Nephron progenitor cell (in vitro differentiated cells): ENCODE results near the gene HAGHL.

Experiments used
- DNase-seq: peaks from one replicate; pipeline ENCODE4 v3.0.0; 2021
- H3K27ac Mint-ChIP-seq: 2 replicates; pipeline ENCODE4 v1.8.0; 2021; ENCODE audit warnings: mild to moderate bottlenecking, moderate library complexity, mixed read lengths
- H3K27me3 Mint-ChIP-seq: 2 replicates; pipeline ENCODE4 v1.8.0; 2021; ENCODE audit warnings: mild to moderate bottlenecking, low read depth, mixed read lengths; ENCODE audit not compliant: poor library complexity
- H3K36me3 Mint-ChIP-seq: 2 replicates; pipeline ENCODE4 v1.8.0; 2021; ENCODE audit warnings: low read depth, mixed read lengths
- H3K4me1 Mint-ChIP-seq: 2 replicates; pipeline ENCODE4 v1.8.0; 2021; ENCODE audit warnings: mixed read lengths
- H3K4me3 Mint-ChIP-seq: 2 replicates; pipeline ENCODE4 v1.8.0; 2021; ENCODE audit warnings: mild to moderate bottlenecking, moderate library complexity, mixed read lengths
- H3K9me3 Mint-ChIP-seq: 2 replicates; pipeline ENCODE4 v1.8.0; 2021; ENCODE audit warnings: mild to moderate bottlenecking, moderate library complexity, mixed read lengths
- CTCF ChIP-seq: fragments of 200-600 bp; sonication (generic); IDR thresholded peaks from 2 replicates; pipeline ENCODE4 v1.5.0; 2021; ENCODE audit warnings: antibody characterized with exemption

Gene HAGHL

GRCh38 chr16:679814-680624 is 46.9 kb upstream of the HAGHL start, which contains the start of gene STUB1:
TSS of gene STUB1 (plus strand) at chr16:680410. CDS start at chr16:680526, 116 bp downstream.
- peak; percentile 98 for DNase-seq
- TF ChIP-seq CTCF: no peak
- no peaks in the 10 kb centered on the region for H3K9me3 Mint-ChIP-seq
- H3K36me3 Mint-ChIP-seq: peaks cover 10% of the 10 kb centered on the region
- peaks cover 38% of the 10 kb centered on the region for H3K4me1 Mint-ChIP-seq
- H3K27ac Mint-ChIP-seq: peak within 1 kb of the TSS; percentile 83
- peak within 1 kb of the TSS; percentile 86 for H3K4me3 Mint-ChIP-seq
- H3K27me3 Mint-ChIP-seq: peaks cover 14% of the 10 kb centered on the region

GRCh38 chr16:680625-680945 is 46.3 kb upstream of the HAGHL start:
- Mint-ChIP-seq H3K27me3 (peaks cover 10% of the 10 kb centered on the region), H3K4me3 (peak overlapping the region; percentile 86), H3K27ac (no peak overlapping the region), H3K36me3 (peaks cover 10% of the 10 kb centered on the region), H3K4me1 (peaks cover 35% of the 10 kb centered on the region), H3K9me3 (no peaks in the 10 kb centered on the region)
- no peak for DNase-seq
- no peak for TF ChIP-seq CTCF

GRCh38 chr16:680967-681745 is 45.8 kb upstream of the HAGHL start:
- peaks cover 15% of the 10 kb centered on the region for H3K36me3 Mint-ChIP-seq
- peaks cover 10% of the 10 kb centered on the region for H3K27me3 Mint-ChIP-seq
- peak overlapping the region; percentile 78 for H3K4me3 Mint-ChIP-seq
- DNase-seq: no peak
- peaks cover 41% of the 10 kb centered on the region for H3K4me1 Mint-ChIP-seq
- no peak for TF ChIP-seq CTCF
- H3K9me3 Mint-ChIP-seq: no peaks in the 10 kb centered on the region
- H3K27ac Mint-ChIP-seq: no peak overlapping the region

GRCh38 chr16:681746-682427 is 45.0 kb upstream of the HAGHL start:
- DNase-seq: no peak
- H3K27ac Mint-ChIP-seq: no peak overlapping the region
- no peaks in the 10 kb centered on the region for H3K9me3 Mint-ChIP-seq
- peaks cover 4% of the 10 kb centered on the region for H3K27me3 Mint-ChIP-seq
- H3K36me3 Mint-ChIP-seq: peaks cover 19% of the 10 kb centered on the region
- TF ChIP-seq CTCF: no peak
- H3K4me3 Mint-ChIP-seq: peak overlapping the region; percentile 78
- H3K4me1 Mint-ChIP-seq: peaks cover 41% of the 10 kb centered on the region

GRCh38 chr16:682493-683395 is 44.2 kb upstream of the HAGHL start:
- no peak for DNase-seq
- Mint-ChIP-seq H3K27ac (no peak overlapping the region), H3K36me3 (peaks cover 19% of the 10 kb centered on the region), H3K4me3 (peak overlapping the region; percentile 78), H3K4me1 (peaks cover 41% of the 10 kb centered on the region), H3K27me3 (peaks cover 3% of the 10 kb centered on the region), H3K9me3 (no peaks in the 10 kb centered on the region)
- no peak for TF ChIP-seq CTCF
